ENCODE data around the gene TGM3.

The TGM3 gene

GRCh38 chr20:2285193-2285592, 10.6 kb upstream of the TGM3 start:
- no peak for DNase-seq

GRCh38 chr20:2285613-2286012, 10.2 kb upstream of the TGM3 start:
- DNase-seq: no peak

DNA sequence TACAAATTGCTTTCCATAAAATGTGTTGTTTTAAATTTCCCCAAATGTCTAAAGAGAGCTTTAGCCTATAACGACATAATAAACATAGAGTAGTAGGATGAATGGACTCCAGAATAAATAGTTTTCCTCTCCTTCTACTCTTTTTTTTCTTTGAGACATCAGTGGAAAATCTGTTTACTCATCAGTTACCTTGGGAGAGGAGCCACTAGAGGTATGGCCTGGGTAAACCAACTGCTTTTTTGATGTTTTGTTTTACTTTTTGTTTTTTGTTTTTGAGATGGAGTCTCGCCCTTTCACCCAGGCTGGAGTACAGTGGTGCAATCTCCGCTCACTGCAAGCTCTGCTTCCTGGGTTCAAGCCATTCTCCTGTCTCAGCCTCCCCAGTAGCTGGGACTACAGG, 8.3 kb upstream of the TGM3 start:
- DNase-seq: no peak

- no peak for DNase-seq
Observed at GRCh38 chr20:2289475-2289874, 6.3 kb upstream of the TGM3 start.

DNA sequence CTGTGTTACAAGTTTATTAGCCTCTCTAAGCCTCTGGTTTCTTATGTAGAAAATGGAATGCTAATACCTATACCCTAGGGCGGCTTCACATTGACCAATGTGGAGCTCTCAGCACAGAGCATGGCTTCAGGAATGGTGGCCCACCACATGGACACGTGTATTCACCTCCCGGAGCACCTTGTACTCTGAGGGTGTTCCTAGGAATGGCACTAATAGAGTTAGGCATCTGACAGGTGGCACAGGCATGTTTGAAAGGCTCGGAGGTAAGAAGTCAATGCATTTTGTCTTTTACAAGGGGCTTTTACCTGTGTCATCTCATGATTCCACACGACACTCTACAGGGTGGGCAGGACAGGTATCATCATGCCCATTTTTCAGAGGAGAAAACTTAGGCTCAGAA, 5.3 kb upstream of the TGM3 start:
- DNase-seq: no peak

DNA sequence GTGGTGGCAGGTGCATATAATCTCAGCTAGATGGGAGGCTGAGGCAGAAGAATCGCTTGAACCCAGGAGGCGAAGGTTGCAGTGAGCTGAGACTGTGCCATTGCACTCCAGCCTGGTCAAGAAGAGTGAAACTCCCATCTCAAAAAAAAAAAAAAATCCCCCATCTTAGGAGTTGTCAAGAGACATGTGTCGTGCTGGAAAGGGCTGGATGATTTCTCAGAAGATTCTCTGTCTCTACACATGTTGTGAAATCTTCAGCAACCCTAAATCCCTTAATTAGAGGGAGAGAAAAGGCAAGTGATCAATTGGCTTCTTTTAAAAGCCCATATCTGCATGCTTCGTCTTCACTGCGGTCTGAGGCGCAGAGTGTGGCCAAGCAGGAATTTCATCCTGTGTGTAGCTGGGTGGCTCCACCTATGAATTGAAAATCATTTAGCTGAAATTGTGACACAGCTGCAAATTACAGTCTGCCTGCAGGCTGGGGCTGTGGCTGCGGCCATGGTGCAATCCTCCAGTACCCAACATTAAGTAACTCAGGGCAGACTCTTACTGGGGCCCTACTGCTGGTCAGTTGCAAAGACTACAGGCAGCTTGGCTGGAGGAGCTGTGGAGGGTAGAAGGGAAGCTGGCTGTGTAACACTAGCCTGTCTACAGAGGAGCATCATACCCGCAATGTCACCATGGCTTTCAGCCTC, 3.2 kb upstream of the TGM3 start:
- DNase-seq: no peak

DNA sequence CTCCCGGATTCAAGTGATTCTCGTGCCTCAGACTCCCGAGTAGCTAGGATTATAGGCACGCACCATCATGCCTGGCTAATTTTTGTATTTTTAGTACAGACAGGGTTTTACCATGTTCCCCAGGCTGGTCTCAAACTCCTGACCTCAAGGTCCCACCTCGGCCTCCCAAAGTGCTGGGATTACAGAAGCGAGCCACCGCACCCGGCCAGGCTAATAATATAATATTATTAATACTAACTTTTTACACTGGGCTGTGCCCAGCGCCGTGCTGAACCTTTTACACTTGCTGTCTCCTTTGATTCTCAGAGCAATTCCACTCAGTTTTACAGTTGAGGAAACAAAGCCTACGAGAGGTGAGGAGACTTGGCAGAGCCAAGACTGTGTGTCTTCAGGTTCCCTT, 2.3 kb upstream of the TGM3 start:
- no peak for DNase-seq

DNA sequence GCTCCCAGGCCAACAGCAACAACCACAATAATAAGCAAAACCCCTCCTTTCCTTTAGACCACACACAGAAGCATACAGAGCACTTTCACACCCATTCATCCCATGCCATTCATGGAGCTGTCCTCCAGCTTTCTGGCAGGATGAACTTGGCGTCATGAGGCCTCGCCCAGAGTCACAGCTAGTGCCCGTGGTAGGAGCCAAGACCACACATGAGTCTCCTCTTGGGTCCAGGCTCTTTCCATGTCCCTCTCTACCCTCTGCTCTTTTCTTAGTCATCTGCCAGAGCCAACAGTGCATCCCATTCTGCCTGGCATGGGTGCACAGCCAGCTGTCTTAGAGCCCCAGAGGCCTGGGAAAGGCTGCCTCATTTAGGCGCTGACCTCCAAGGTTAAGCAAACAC, 1.8 kb upstream of the TGM3 start:
- no peak for DNase-seq

DNA sequence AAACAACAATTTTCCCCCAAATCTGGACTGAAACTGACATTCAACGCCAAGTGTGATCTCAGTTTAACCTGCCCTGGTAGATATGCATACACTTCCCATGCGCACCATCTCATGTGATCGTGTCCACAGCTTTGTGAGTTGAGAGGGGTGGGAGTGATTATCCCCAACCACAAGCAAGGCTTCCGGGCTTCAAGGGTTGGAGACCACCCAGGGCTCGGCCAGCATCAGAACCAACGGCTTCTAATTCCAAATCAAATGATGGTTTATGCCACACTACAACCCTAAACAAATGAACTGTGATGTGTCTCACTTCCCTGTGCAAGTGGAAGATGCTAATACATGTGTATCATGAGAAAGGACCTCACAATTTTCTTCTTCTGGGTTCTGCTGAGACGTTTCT, 515 bp upstream of the TGM3 start:
- no peak for DNase-seq

DNA sequence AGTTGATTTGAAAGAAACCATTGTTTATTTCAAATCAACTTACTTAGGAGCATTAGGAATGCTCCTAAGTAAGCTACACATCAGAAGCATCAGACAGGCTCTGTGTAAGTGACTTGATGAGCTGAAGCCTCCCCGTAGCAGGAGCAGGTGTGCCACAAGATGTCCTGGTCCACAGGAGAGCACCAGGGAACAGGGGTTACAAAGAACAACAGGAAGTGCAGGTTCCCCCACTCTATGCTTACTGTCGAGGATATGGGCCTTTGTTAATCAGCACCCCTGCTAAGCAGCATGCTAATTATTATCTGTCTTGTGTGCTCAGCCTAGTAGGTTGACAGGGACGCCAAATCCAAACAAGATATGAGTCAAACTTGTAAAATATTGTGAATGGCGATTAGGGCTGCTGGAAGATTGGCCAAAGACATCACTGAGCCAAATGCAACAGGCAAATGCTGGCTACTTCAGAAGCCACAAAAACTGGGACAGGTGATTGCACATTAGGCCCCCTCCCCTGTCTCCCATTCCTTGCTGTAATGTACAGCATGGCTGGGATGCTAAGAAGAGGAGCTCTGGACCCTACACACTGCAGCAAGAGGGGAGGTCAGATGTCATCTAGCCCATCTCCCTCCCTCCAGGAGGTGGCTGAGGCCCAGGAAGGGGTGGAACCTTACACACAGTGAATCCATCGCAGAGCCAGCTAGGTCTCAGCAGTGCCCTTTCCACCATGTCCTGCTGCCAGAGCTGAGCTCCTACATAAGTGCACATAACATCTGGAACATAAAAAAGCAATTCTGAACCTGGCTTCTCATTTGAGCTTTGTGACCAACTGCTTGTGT, 939 bp downstream of the TGM3 start:
- no peak for DNase-seq

- no peak for DNase-seq
Observed at GRCh38 chr20:2297357-2297728, 1.5 kb downstream of the TGM3 start.

DNA sequence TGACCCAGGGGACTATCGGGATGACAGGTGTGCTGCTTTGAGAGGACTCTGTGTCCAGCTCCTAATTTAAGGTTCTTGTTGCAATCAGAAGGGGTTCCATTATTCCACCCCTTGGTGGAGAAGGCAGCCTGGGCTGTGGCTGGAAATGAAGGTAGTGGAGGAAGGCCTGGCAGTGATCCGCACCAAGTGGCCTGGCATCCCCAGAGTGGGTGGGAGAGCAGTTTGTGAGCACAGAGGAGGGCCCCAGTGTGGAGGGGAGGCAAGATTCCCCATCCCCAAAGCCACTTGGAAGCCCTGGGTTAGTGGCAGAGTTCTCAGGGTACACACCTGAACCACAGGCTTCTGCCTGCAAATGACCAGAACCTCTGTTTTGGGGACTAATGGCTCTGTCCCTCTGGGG, 2.3 kb downstream of the TGM3 start:
- no peak for DNase-seq

DNA sequence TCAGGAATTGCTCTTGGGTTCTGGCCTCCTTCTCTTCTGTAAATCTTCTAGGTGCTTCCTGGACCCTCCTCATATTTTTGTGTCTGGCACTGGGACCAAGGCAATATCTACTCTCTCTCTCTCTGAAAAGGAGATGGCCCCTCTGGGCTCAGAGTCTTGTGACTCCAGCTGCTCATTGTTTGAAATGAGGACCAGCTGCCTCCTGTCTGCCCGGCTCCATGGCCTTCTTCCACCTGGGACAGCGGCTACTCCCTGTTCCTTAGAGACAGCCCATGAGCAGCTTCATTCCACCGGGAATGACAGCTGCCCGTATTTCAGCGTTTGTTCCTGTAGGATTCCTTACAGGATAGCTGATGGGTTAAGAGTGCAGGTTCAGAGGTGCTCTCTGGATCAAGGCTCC, 2.9 kb downstream of the TGM3 start:
- DNase-seq: no peak

DNA sequence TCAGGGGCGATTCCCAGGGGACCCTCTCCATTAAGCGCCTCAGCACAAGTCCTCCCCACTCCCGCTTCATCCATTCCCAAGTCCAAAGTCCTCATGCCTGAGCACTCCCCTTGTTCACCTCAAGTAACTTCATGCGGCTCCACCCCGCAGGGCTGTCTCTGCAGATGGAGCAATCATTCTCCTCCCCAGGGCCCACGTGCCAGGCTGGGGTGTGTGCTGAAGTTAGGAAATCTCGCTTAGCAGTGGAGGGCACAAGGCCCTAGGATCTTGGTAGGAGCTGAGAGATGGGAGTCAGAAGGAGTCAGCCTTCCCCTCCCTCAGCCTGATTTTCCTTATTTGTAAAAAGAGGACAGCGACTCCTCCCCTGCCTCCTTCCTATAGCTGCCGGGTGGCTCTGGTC, 3.5 kb downstream of the TGM3 start:
- no peak for DNase-seq

DNA sequence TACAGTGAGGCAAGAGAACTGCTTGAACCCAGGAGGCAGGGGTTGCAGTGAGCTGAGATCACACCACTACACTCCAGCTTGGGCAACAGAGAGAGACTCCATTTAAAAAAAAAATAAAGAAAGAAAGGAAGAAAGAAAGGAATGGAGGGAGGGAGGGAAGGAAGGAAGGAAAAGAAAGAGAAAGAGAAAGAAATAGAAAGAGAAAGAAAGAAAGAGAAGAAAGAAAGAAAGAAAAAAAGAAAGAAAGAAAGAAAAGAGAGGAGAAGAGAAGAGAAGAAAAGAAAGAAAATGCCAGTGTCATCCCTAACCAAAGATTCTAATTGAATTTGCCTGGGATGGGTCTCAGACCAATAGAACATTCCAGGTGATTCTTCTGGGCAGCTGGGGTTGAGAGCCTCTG, 4.2 kb downstream of the TGM3 start:
- no peak for DNase-seq

DNA sequence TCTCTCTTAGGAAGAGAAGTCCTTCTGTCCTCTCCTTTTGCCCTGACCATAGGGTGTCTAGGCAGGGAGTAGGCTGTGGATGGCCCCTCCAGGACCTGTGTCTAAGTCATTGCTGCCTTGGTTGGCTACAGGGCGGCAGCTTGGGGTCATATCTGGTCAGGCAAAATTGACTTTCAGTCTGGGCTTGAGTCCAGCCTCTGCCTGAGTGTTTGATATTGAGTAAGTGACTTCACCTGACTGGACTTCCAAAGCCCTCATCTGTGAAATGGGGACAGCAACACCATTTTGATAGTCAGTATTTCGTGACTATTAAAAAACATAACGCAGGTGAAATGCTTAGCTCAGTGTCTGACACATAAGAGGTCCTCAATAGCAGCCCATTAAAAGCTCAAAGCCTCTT, 4.6 kb downstream of the TGM3 start:
- no peak for DNase-seq

GRCh38 chr20:2301164-2301622, 5.4 kb downstream of the TGM3 start:
- DNase-seq: no peak

DNA sequence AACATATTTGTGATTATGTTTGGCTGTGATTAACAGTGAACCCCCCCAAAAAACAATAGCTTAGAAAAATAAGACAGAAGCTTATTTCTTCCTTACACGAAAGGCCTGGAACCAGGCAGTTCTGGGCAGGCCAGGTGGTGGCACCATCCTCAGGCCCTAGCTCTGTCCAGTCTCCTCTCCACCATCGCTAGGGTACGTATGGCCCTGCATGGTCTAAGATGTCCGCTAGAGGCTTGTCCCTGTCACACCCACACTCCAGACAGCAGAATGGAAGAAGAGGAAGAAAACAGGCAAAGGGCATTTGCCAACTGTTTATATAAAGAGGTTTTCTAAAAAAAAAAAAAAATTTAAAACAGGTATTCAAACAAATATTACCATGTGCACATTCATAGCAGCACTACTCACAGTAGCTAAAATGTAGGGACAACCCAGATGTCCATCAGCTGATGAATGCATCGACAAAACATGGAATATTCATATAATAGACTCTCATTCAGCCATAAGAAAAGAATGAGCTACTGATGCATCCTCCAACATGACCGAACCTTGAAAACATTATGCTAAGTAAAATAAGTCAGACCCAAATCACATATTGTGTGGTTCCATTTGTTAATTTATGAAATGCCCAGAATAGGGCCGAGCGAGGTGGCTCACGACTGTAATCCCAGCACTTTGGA, 6.7 kb downstream of the TGM3 start:
- DNase-seq: no peak

DNA sequence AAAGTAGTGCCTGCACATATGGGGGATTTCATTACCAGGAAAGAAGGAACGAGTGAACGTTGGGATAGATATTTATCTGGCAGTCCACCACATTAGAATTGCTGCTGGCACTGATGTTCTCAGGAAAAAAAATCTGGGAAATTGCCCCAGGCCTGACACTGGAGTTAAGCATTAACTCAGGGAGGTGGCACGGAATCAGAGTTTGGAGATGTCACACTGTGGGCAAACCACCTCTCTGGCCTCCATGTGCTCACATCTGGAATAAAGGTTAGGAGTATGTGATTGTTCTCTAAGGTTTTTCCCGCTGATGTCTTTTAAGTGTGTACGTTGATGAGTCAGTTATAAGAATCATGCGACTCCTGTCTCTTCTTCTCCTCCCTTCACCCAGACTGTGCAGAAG, 7.9 kb downstream of the TGM3 start:
- DNase-seq: no peak

DNA sequence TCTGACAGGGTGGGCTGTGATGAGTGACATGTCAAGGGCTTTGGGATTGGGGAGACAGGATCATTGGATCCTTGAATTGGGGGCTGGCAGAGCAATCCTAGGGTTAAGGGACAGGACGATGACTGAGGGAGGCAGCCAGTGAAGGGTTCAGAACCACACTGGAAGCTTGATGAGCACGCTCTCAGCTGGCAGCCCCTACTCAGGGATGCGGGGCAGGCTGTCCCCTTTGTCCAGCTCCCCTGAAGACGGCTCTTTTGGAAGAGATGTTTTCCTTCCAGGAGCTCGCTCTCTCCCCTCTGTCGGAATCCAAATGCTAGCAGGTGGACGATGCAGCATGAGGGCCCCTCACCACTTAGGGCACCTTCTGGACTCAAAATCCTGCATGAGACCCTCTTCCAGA, 8.4 kb downstream of the TGM3 start:
- DNase-seq: no peak

DNA sequence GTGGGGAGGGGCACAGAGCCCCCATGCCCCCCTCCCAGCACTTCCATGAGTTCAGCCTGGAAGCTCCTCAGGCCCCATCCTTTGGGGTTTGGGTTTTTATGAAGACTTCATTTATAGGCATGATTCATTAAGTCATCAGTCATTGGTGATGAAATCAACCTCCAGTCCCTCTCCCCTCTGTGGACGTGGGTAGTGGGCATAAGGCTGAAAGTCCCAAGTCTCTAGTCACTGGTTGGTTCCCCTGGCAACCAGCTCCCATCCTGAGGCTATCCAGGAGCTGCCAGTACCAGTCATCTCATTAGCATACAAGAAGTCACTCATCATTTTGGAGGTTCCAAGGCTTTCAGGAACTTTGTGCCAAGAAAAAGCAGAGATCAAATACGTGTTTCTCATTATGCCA, 9.2 kb downstream of the TGM3 start:
- no peak for DNase-seq

DNA sequence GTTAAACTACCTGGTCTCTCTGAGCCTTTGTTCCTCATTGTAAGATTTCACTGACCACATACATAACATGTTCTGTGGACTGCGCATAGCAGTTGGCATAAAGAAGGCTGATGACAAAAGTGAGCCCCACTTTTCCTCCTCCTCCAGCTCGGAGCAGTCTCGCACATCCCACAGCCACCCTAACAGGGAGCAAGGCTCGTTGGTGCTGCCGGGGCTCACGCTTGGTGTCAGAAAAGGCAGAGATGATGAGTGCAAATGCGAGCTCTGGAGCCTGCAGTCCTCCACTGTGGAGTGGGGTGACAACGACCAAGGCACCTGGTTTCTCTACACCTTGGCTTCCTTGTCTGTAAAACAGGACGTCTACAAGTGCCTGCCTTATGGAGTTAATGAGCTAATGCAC, 9.7 kb downstream of the TGM3 start:
- no peak for DNase-seq

GRCh38 chr20:2305946-2306345, 10.1 kb downstream of the TGM3 start:
- peak; percentile 74 for DNase-seq

DNA sequence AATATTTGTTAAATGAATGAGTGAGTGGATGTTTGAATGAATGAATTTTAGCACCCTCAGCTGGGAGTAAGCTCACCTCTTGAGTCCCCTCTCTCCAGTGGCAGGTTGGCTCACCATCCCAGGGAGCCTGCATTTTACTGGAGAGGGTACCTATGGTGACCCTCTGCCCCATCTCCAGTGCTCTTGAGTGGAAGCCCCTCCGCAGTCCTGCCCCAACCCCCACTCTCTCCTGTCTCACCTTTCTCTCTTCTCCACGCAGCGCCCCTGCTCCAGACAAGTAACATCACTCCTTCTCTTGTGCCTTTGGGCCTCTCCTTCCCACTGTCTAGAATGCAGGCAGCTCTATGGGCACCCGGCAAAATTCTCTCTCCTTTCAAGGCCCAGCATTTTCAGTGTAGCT, 11.3 kb downstream of the TGM3 start:
- no peak for DNase-seq
